ENCODE data around the gene NEURL3.

NEURL3 gene

GRCh38 chr2:96546797-96547196, 41.6 kb upstream of the NEURL3 start:
- Histone ChIP-seq H3K4me1 (ENCODE audit: insufficient read depth, low read length, poor library complexity, severe bottlenecking) (peaks cover 6% of the 10 kb centered on the region), H3K4me3 (ENCODE audit: low read length, poor library complexity, severe bottlenecking) (no peak overlapping the region), H3F3A (ENCODE audit: low read depth) (no peaks in the 10 kb centered on the region), H3K79me2 (ENCODE audit: insufficient read depth, low read length) (peaks cover 28% of the 10 kb centered on the region), H3K4me2 (ENCODE audit: low read depth, low read length, poor library complexity, severe bottlenecking) (no peak overlapping the region), H3K9me3 (ENCODE audit: insufficient read depth, low read depth, low read length) (no peaks in the 10 kb centered on the region), H3K27me3 (ENCODE audit: insufficient read depth, low read length, poor library complexity, severe bottlenecking) (no peaks in the 10 kb centered on the region), H2AFZ (ENCODE audit: low read length) (no peak overlapping the region), H3K36me3 (ENCODE audit: insufficient read depth, low read length) (peaks cover 40% of the 10 kb centered on the region; the same call in 1 of the 2 replicates), H3K9ac (ENCODE audit: low read depth, low read length, poor library complexity, severe bottlenecking) (no peak overlapping the region), H4K20me1 (ENCODE audit: insufficient read depth, low read length, poor library complexity, severe bottlenecking) (peaks cover 8% of the 10 kb centered on the region), H3K9me2 (replicated peaks; ENCODE audit: low read depth, low read length) (no peaks in the 10 kb centered on the region)
- no peak for TF ChIP-seq CTCF (conservative IDR thresholded peaks at IDR 0.05; ENCODE audit: low read length)
- no peak for TF ChIP-seq EZH2phosphoT487 (IDR thresholded peaks at IDR 0.05; ENCODE audit: borderline replicate concordance)

GRCh38 chr2:96546321-96546720, 41.2 kb upstream of the NEURL3 start:
- H3K9me2 ChIP-seq (replicated peaks; ENCODE audit: low read depth, low read length): no peaks in the 10 kb centered on the region
- no peak overlapping the region for H3K9ac ChIP-seq (ENCODE audit: low read depth, low read length, poor library complexity, severe bottlenecking)
- TF ChIP-seq CTCF (conservative IDR thresholded peaks at IDR 0.05; ENCODE audit: low read length) (no peak), EZH2phosphoT487 (IDR thresholded peaks at IDR 0.05; ENCODE audit: borderline replicate concordance) (no peak)
- peaks cover 6% of the 10 kb centered on the region for H3K4me1 ChIP-seq (ENCODE audit: insufficient read depth, low read length, poor library complexity, severe bottlenecking)
- no peak overlapping the region for H3K4me2 ChIP-seq (ENCODE audit: low read depth, low read length, poor library complexity, severe bottlenecking)
- no peak overlapping the region for H2AFZ ChIP-seq (ENCODE audit: low read length)
- peaks cover 8% of the 10 kb centered on the region for H4K20me1 ChIP-seq (ENCODE audit: insufficient read depth, low read length, poor library complexity, severe bottlenecking)
- H3F3A ChIP-seq (ENCODE audit: low read depth): no peaks in the 10 kb centered on the region
- no peak overlapping the region for H3K4me3 ChIP-seq (ENCODE audit: low read length, poor library complexity, severe bottlenecking)
- H3K27me3 ChIP-seq (ENCODE audit: insufficient read depth, low read length, poor library complexity, severe bottlenecking): no peaks in the 10 kb centered on the region
- peaks cover 36% of the 10 kb centered on the region; the same call in 1 of the 2 replicates for H3K36me3 ChIP-seq (ENCODE audit: insufficient read depth, low read length)
- no peaks in the 10 kb centered on the region for H3K9me3 ChIP-seq (ENCODE audit: insufficient read depth, low read depth, low read length)
- H3K79me2 ChIP-seq (ENCODE audit: insufficient read depth, low read length): peaks cover 33% of the 10 kb centered on the region

GRCh38 chr2:96542357-96542977, 37.3 kb upstream of the NEURL3 start:
- TF ChIP-seq EZH2phosphoT487 (IDR thresholded peaks at IDR 0.05; ENCODE audit: borderline replicate concordance): no peak
- TF ChIP-seq CTCF (conservative IDR thresholded peaks at IDR 0.05; ENCODE audit: low read length): no peak
- H3K36me3 ChIP-seq (ENCODE audit: insufficient read depth, low read length): peaks cover 5% of the 10 kb centered on the region; the same call in 1 of the 2 replicates
- no peaks in the 10 kb centered on the region for H3F3A ChIP-seq (ENCODE audit: low read depth)
- no peaks in the 10 kb centered on the region for H3K27me3 ChIP-seq (ENCODE audit: insufficient read depth, low read length, poor library complexity, severe bottlenecking)
- peaks cover 67% of the 10 kb centered on the region for H3K79me2 ChIP-seq (ENCODE audit: insufficient read depth, low read length)
- peaks cover 31% of the 10 kb centered on the region for H3K4me1 ChIP-seq (ENCODE audit: insufficient read depth, low read length, poor library complexity, severe bottlenecking)
- H3K9me3 ChIP-seq (ENCODE audit: insufficient read depth, low read depth, low read length): no peaks in the 10 kb centered on the region
- H3K4me2 ChIP-seq (ENCODE audit: low read depth, low read length, poor library complexity, severe bottlenecking): no peak overlapping the region
- peaks cover 39% of the 10 kb centered on the region for H4K20me1 ChIP-seq (ENCODE audit: insufficient read depth, low read length, poor library complexity, severe bottlenecking)
- H3K9me2 ChIP-seq (replicated peaks; ENCODE audit: low read depth, low read length): no peaks in the 10 kb centered on the region
- no peak overlapping the region for H2AFZ ChIP-seq (ENCODE audit: low read length)
- H3K4me3 ChIP-seq (ENCODE audit: low read length, poor library complexity, severe bottlenecking): no peak overlapping the region
- H3K9ac ChIP-seq (ENCODE audit: low read depth, low read length, poor library complexity, severe bottlenecking): no peak overlapping the region
